ENCODE measurements around the gene LAMA5.

Gene LAMA5

GRCh38 chr20:62267543-62267942, 99.6 kb downstream of the LAMA5 start:
- in situ Hi-C loops (cut with MboI; ENCODE audit: low pct_unique_long_range_greater_than_20kb, low sequenced_read_pairs) = no loop called here
- DNase-seq = no peak

- no peak for DNase-seq
- in situ Hi-C loops (cut with MboI; ENCODE audit: low pct_unique_long_range_greater_than_20kb, low sequenced_read_pairs) = no loop called here
Observed at GRCh38 chr20:62266851-62267250, 100.3 kb downstream of the LAMA5 start.

- in situ Hi-C loops (cut with MboI; ENCODE audit: low pct_unique_long_range_greater_than_20kb, low sequenced_read_pairs) = no loop called here
Observed at GRCh38 chr20:62266340-62266739, 100.8 kb downstream of the LAMA5 start.

GRCh38 chr20:62265365-62265764, 101.7 kb downstream of the LAMA5 start:
- DNase-seq = no peak
- in situ Hi-C loops (cut with MboI; ENCODE audit: low pct_unique_long_range_greater_than_20kb, low sequenced_read_pairs) = no loop called here

More at GRCh38 chr20:62266340-62266739, 100.8 kb downstream of the LAMA5 start:
- DNase-seq = no peak

- in situ Hi-C loops (cut with MboI; ENCODE audit: low pct_unique_long_range_greater_than_20kb, low sequenced_read_pairs) = no loop called here
- no peak for DNase-seq
Observed at GRCh38 chr20:62263396-62263795, 103.7 kb downstream of the LAMA5 start.

GRCh38 chr20:62262064-62262463, 105.0 kb downstream of the LAMA5 start:
- in situ Hi-C loops (cut with MboI; ENCODE audit: low pct_unique_long_range_greater_than_20kb, low sequenced_read_pairs) = no loop called here
- DNase-seq = no peak

GRCh38 chr20:62259294-62259565, 107.9 kb downstream of the LAMA5 start:
- in situ Hi-C loops (cut with MboI; ENCODE audit: low pct_unique_long_range_greater_than_20kb, low sequenced_read_pairs) = no loop called here
- no peak for DNase-seq
